Measurements from ENCODE around the gene RIBC1. TPM values are rescaled to one million over a fixed set of nuclear protein-coding genes. Genes with fewer than 3 reads are reported as not detected.

Gene RIBC1
- total RNA-seq, 1 donor from 2014 or later, result 0.64 TPM

- no peak for TF ChIP-seq CTCF (IDR thresholded peaks at IDR 0.05; ENCODE audit: partially characterized antibody, unreplicated experiment)
- Mint-ChIP-seq H3K4me3 (ENCODE audit: unreplicated experiment) (no peak overlapping the region), H3K27me3 (ENCODE audit: unreplicated experiment) (peaks cover 5% of the 10 kb centered on the region), H3K4me1 (ENCODE audit: low read depth, unreplicated experiment) (no peaks in the 10 kb centered on the region), H3K27ac (ENCODE audit: unreplicated experiment) (no peak overlapping the region), H3K9me3 (ENCODE audit: unreplicated experiment) (peaks cover 5% of the 10 kb centered on the region), H3K36me3 (ENCODE audit: unreplicated experiment) (no peaks in the 10 kb centered on the region)
- no peak for DNase-seq
Observed at GRCh38 chrX:53377464-53377863, 45.2 kb upstream of the RIBC1 start.

- Mint-ChIP-seq H3K36me3 (ENCODE audit: unreplicated experiment) (no peaks in the 10 kb centered on the region), H3K27me3 (ENCODE audit: unreplicated experiment) (peaks cover 2% of the 10 kb centered on the region)
- DNase-seq, result no peak
Observed at GRCh38 chrX:53379008-53379710, 43.5 kb upstream of the RIBC1 start.

GRCh38 chrX:53379747-53380146 lies 42.9 kb upstream of the RIBC1 start:
- Mint-ChIP-seq H3K36me3 (ENCODE audit: unreplicated experiment) (no peaks in the 10 kb centered on the region), H3K4me1 (ENCODE audit: low read depth, unreplicated experiment) (no peaks in the 10 kb centered on the region), H3K27ac (ENCODE audit: unreplicated experiment) (no peak overlapping the region), H3K27me3 (ENCODE audit: unreplicated experiment) (peaks cover 2% of the 10 kb centered on the region), H3K9me3 (ENCODE audit: unreplicated experiment) (peaks cover 3% of the 10 kb centered on the region), H3K4me3 (ENCODE audit: unreplicated experiment) (no peak overlapping the region)
- no peak for DNase-seq
- no peak for TF ChIP-seq CTCF (IDR thresholded peaks at IDR 0.05; ENCODE audit: partially characterized antibody, unreplicated experiment)

More at GRCh38 chrX:53379008-53379710, 43.5 kb upstream of the RIBC1 start:
- peaks cover 5% of the 10 kb centered on the region for H3K9me3 Mint-ChIP-seq (ENCODE audit: unreplicated experiment)
- no peak for TF ChIP-seq CTCF (IDR thresholded peaks at IDR 0.05; ENCODE audit: partially characterized antibody, unreplicated experiment)
- H3K27ac Mint-ChIP-seq (ENCODE audit: unreplicated experiment), result no peak overlapping the region
- H3K4me1 Mint-ChIP-seq (ENCODE audit: low read depth, unreplicated experiment), result no peaks in the 10 kb centered on the region
- no peak overlapping the region for H3K4me3 Mint-ChIP-seq (ENCODE audit: unreplicated experiment)

GRCh38 chrX:53383376-53384076 lies 39.1 kb upstream of the RIBC1 start:
- no peaks in the 10 kb centered on the region for H3K36me3 Mint-ChIP-seq (ENCODE audit: unreplicated experiment)
- no peaks in the 10 kb centered on the region for H3K4me1 Mint-ChIP-seq (ENCODE audit: low read depth, unreplicated experiment)
- H3K27ac Mint-ChIP-seq (ENCODE audit: unreplicated experiment), result no peak overlapping the region
- no peak for DNase-seq
- TF ChIP-seq CTCF (IDR thresholded peaks at IDR 0.05; ENCODE audit: partially characterized antibody, unreplicated experiment), result no peak
- H3K4me3 Mint-ChIP-seq (ENCODE audit: unreplicated experiment), result no peak overlapping the region
- H3K27me3 Mint-ChIP-seq (ENCODE audit: unreplicated experiment), result peaks cover 2% of the 10 kb centered on the region
- H3K9me3 Mint-ChIP-seq (ENCODE audit: unreplicated experiment), result peaks cover 3% of the 10 kb centered on the region

All from glutamatergic neuron (in vitro differentiated cells).